ENCODE results near the gene ATP5PB.

Gene ATP5PB

DNA sequence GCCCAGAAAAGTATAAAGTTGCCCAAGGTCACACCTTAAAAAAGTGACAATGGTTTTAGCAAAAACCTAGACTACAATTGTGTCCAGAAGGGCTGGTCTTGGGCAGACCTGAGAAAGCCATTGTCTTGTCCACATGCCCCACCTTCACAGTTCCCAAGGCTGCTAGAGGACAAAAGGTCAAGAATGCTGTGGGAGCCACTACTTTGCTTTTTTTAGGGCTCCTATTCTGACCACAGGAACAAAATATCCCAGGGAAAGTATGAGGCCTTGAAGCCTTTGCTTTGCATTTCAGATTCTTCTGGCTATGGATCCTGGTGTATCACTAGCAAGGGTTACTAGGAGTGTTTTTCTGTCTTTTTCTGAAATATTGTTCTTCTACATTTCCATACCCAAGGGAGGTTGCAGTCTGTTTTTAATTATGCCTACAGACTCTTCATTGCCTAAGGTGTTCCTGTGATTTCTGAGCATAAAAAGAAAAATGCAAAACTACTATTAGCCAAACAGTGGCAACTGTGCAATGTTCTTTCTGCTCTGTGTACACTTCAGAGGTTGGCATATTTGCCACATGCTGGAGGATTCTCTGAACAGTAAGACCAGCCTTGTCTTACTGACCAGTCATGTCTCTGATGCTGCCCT lies 35.2 kb downstream of the ATP5PB start:
- DNase-seq (ENCODE audit: low read depth), result no peak

GRCh38 chr1:111486431-111486830 lies 37.2 kb downstream of the ATP5PB start:
- no peak overlapping the region for H3K4me3 ChIP-seq (ENCODE audit: low read depth, low read length)
- TF ChIP-seq MYC (IDR thresholded peaks at IDR 0.05; ENCODE audit: low read depth, low read length) (no peak), POLR2A (IDR thresholded peaks at IDR 0.05; ENCODE audit: extremely low read depth, insufficient read length) (no peak), MAX (IDR thresholded peaks at IDR 0.05; ENCODE audit: low read depth, low read length) (no peak)
- TF ChIP-seq, protein P1, sequence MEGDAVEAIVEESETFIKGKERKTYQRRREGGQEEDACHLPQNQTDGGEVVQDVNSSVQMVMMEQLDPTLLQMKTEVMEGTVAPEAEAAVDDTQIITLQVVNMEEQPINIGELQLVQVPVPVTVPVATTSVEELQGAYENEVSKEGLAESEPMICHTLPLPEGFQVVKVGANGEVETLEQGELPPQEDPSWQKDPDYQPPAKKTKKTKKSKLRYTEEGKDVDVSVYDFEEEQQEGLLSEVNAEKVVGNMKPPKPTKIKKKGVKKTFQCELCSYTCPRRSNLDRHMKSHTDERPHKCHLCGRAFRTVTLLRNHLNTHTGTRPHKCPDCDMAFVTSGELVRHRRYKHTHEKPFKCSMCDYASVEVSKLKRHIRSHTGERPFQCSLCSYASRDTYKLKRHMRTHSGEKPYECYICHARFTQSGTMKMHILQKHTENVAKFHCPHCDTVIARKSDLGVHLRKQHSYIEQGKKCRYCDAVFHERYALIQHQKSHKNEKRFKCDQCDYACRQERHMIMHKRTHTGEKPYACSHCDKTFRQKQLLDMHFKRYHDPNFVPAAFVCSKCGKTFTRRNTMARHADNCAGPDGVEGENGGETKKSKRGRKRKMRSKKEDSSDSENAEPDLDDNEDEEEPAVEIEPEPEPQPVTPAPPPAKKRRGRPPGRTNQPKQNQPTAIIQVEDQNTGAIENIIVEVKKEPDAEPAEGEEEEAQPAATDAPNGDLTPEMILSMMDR (IDR thresholded peaks at IDR 0.05; ENCODE audit: low read depth, low read length), result no peak
- DNase-seq (ENCODE audit: low read depth), result no peak

More for the DNA sequence above, 35.2 kb downstream of the ATP5PB start:
- H3K4me3 ChIP-seq (ENCODE audit: low read depth, low read length), result no peak overlapping the region
- TF ChIP-seq, protein P1 (IDR thresholded peaks at IDR 0.05; ENCODE audit: low read depth, low read length), result no peak
- no peak for TF ChIP-seq MYC (IDR thresholded peaks at IDR 0.05; ENCODE audit: low read depth, low read length)
- TF ChIP-seq MAX (IDR thresholded peaks at IDR 0.05; ENCODE audit: low read depth, low read length), result no peak
- no peak for TF ChIP-seq POLR2A (IDR thresholded peaks at IDR 0.05; ENCODE audit: extremely low read depth, insufficient read length)

DNA sequence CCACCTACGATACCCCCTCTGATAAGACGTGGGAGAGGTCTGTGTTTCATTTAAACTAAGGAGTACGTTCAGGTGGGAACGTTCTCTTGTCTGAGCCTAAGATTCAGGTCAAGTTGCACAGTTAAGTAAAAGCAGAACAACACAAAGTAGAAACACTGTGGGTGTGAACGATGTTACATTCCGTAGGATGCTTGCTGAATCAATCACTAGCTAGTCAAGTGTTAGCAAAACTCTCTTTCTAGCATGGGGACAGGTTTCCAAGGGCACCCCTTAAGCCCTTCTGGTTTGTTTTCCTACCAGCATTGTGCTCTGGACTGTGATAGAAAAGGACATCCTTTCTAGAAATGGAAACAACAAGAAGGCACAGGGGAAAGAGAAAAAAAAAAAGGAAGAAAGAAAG lies 37.9 kb downstream of the ATP5PB start:
- TF ChIP-seq MYC (IDR thresholded peaks at IDR 0.05; ENCODE audit: low read depth, low read length) (no peak), POLR2A (IDR thresholded peaks at IDR 0.05; ENCODE audit: extremely low read depth, insufficient read length) (no peak), MAX (IDR thresholded peaks at IDR 0.05; ENCODE audit: low read depth, low read length) (no peak)
- TF ChIP-seq, protein P1 (IDR thresholded peaks at IDR 0.05; ENCODE audit: low read depth, low read length), result no peak
- DNase-seq (ENCODE audit: low read depth), result no peak
- H3K4me3 ChIP-seq (ENCODE audit: low read depth, low read length), result no peak overlapping the region

DNA sequence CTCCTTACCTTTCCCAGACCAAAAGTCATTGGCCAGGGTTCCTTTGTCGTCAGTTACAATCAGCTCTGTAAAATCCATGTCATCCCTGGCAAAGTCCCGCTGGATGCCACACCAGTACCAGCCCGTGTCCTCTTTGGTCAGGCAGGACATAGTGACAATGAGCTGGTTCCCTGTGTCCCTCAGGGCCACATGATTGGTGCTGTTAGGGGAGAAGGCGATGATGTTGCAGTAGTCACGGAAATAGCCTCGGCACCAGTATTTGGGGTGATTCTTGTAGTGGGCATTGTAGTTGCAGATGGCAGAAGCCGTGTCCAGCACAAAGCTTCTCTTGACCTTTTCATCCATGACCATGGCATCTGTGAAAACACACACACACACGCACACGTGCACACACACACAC lies 39.4 kb downstream of the ATP5PB start:
- no peak for DNase-seq (ENCODE audit: low read depth)
- no peak for TF ChIP-seq MAX (IDR thresholded peaks at IDR 0.05; ENCODE audit: low read depth, low read length)
- TF ChIP-seq, protein P1 (IDR thresholded peaks at IDR 0.05; ENCODE audit: low read depth, low read length), result no peak
- TF ChIP-seq POLR2A (IDR thresholded peaks at IDR 0.05; ENCODE audit: extremely low read depth, insufficient read length), result no peak

GRCh38 chr1:111489604-111490003 lies 40.3 kb downstream of the ATP5PB start:
- peak; percentile 90 for DNase-seq (ENCODE audit: low read depth)
- TF ChIP-seq MAX (IDR thresholded peaks at IDR 0.05; ENCODE audit: low read depth, low read length) (peak; percentile 26; the same call in 1 of the 2 replicates), POLR2A (IDR thresholded peaks at IDR 0.05; ENCODE audit: extremely low read depth, insufficient read length) (no peak), MYC (IDR thresholded peaks at IDR 0.05; ENCODE audit: low read depth, low read length) (no peak)
- TF ChIP-seq, protein P1 (IDR thresholded peaks at IDR 0.05; ENCODE audit: low read depth, low read length), result peak; percentile 6
- H3K4me3 ChIP-seq (ENCODE audit: low read depth, low read length), result peak overlapping the region; percentile 40

More for the DNA sequence above, 39.4 kb downstream of the ATP5PB start:
- H3K4me3 ChIP-seq (ENCODE audit: low read depth, low read length), result peak overlapping the region; percentile 12

All from NB4 (cell line).